Transverse colon (tissue), 4 donors: ENCODE data around the gene LIPK. TPM values are rescaled to one million over a fixed set of nuclear protein-coding genes. Genes with fewer than 3 reads are reported as not detected.
"Not testable (repeated sequence)": the region's sequence is repeated elsewhere in the genome, so short reads cannot be mapped to it uniquely, and the experiment has no call there.

ENCODE experiments used
- DNase-seq: peaks from one replicate; pipeline ENCODE4 v3.0.0-alpha.2; 2019
- H3K27ac ChIP-seq, 4 donors: fragments of 200-600 bp; sonication (generic); 2 replicates each; pipeline ENCODE4 v1.5.1; 2016 to 2018; ENCODE audit warnings: inconsistent platforms in 4 of 4
- H3K27me3 ChIP-seq: fragments of 200-600 bp; sonication (generic); 2 replicates; pipeline ENCODE4 v1.5.1; 2017; ENCODE audit warnings: inconsistent platforms
- H3K36me3 ChIP-seq, 4 donors: fragments of 200-600 bp; sonication (generic); 2 replicates each; pipeline ENCODE4 v1.5.1; 2017 to 2019; ENCODE audit warnings: inconsistent platforms in 4 of 4
- H3K4me1 ChIP-seq, 4 donors: fragments of 200-600 bp; sonication (generic); 2 replicates each; pipeline ENCODE4 v1.5.1; 2017 to 2020; ENCODE audit warnings: inconsistent platforms in 4 of 4
- H3K4me3 ChIP-seq, 4 donors: fragments of 200-600 bp; sonication (generic); 1 replicate in 1 of 4; 2 replicates in 3 of 4; pipeline versions ENCODE4 v1.5.1 to v1.6.1; 2017 to 2019; ENCODE audit warnings: inconsistent platforms in 4 of 4
- H3K9me3 ChIP-seq, 2 donors: fragments of 200-600 bp; sonication (generic); 2 replicates each; pipeline ENCODE4 v1.5.1; 2017 to 2019; ENCODE audit warnings: inconsistent platforms in 2 of 2
- CTCF ChIP-seq, 5 experiments: fragments of 200-600 bp in 3 of 5; fragments of 450-650 bp in 2 of 5; sonication (generic) in 3 of 5; IDR thresholded peaks; 1 replicate in 2 of 5; 2 replicates in 3 of 5; pipeline ENCODE4 v1.5.1; 2016 to 2017; ENCODE audit warnings: antibody characterized with exemption in 5 of 5, inconsistent platforms in 3 of 5, mild to moderate bottlenecking in 2 of 5, moderate library complexity in 1 of 5
- EP300 ChIP-seq: sonication (generic); formaldehyde crosslinking; IDR thresholded peaks from one replicate; pipeline ENCODE4 v1.6.1; 2017; ENCODE audit warnings: antibody characterized with exemption, low read depth
- POLR2A ChIP-seq: fragments of 450-650 bp; IDR thresholded peaks from one replicate; pipeline ENCODE4 v1.6.1; 2016; ENCODE audit warnings: antibody characterized with exemption, mild to moderate bottlenecking, moderate library complexity
- POLR2AphosphoS5 ChIP-seq, 3 donors: sonication (generic); formaldehyde crosslinking; IDR thresholded peaks; one replicate each; pipeline ENCODE4 v1.6.1; 2016; ENCODE audit warnings: antibody characterized with exemption in 3 of 3
- WGBS, 2 donors: methylation state at CpG; one replicate each; pipeline ENCODE4 v1.1.5; 2018; ENCODE audit warnings: low coverage in 1 of 2; 5-methylcytosine and 5-hydroxymethylcytosine counted together
- in situ Hi-C, 4 donors: fragments of 200-750 bp; cut with MboI; loops; one replicate each; pipeline versions ENCODE4 v1.15.0 to v1.15.1; 2017; ENCODE audit warnings: low sequenced_read_pairs in 3 of 4, low pct_ligation_motif_present in 1 of 4, low pct_unique_long_range_greater_than_20kb in 1 of 4
- intact Hi-C: fragments of 100-400 bp; cut with DNase I; formaldehyde crosslinking; loops from one replicate; pipeline ENCODE4 v1.15.1; 2023; ENCODE audit warnings: low total_unique reads
- total RNA-seq, 4 donors: library from RNA; depleted of rRNA; stranded (reverse); fragments of >200 nt; gene quantifications; one replicate each; pipeline ENCODE4 v1.1.0, GENCODE V29; 2016

Gene LIPK
- total RNA-seq, 4 donors from 2014 or later: not detected

GRCh38 chr10:88728107-88728763, 22.2 kb downstream of the LIPK start:
- in situ Hi-C loops: no loop called here
- H3K4me1 ChIP-seq: no peaks in the 10 kb centered on the region
- no peaks in the 10 kb centered on the region for H3K9me3 ChIP-seq
- no peaks in the 10 kb centered on the region for H3K27me3 ChIP-seq
- 60 to 79% methylated on average over 1 to 30 of the region's 30 CpGs for WGBS, 2 donors
- intact Hi-C loops: no loop called here
- H3K36me3 ChIP-seq: no peaks in the 10 kb centered on the region
- no peak overlapping the region for H3K4me3 ChIP-seq
- no peak for TF ChIP-seq POLR2A
- no peak for TF ChIP-seq EP300
- no peak for TF ChIP-seq POLR2AphosphoS5 (IDR thresholded peaks at IDR 0.05)
- TF ChIP-seq CTCF (IDR thresholded peaks at IDR 0.05): no peak
- H3K27ac ChIP-seq: no peak overlapping the region
- peak; percentile 11 for DNase-seq

GRCh38 chr10:88730864-88731263, 24.8 kb downstream of the LIPK start:
- Histone ChIP-seq H3K4me3 (no peak overlapping the region), H3K27ac (no peak overlapping the region), H3K36me3 (no peaks in the 10 kb centered on the region), H3K9me3 (no peaks in the 10 kb centered on the region), H3K27me3 (no peaks in the 10 kb centered on the region), H3K4me1 (no peaks in the 10 kb centered on the region)
- TF ChIP-seq EP300 (no peak), CTCF (IDR thresholded peaks at IDR 0.05) (no peak), POLR2AphosphoS5 (IDR thresholded peaks at IDR 0.05) (no peak), POLR2A (no peak)
- intact Hi-C loops: no loop called here
- DNase-seq: no peak
- in situ Hi-C loops: no loop called here
- WGBS, 2 donors: 30 to 48% methylated on average over 4 of the region's 4 CpGs

GRCh38 chr10:88731296-88731695, 25.2 kb downstream of the LIPK start:
- in situ Hi-C loops (no loop called here), intact Hi-C loops (no loop called here)
- WGBS, 2 donors: 39 to 45% methylated on average over 3 to 6 of the region's 6 CpGs
- TF ChIP-seq POLR2AphosphoS5 (IDR thresholded peaks at IDR 0.05): no peak
- no peak for TF ChIP-seq CTCF (IDR thresholded peaks at IDR 0.05)
- no peak for TF ChIP-seq POLR2A
- no peak for TF ChIP-seq EP300
- no peaks in the 10 kb centered on the region for H3K27me3 ChIP-seq
- DNase-seq: peak; percentile 46
- H3K4me3 ChIP-seq: no peak overlapping the region
- H3K9me3 ChIP-seq: no peaks in the 10 kb centered on the region
- H3K27ac ChIP-seq: no peak overlapping the region
- H3K36me3 ChIP-seq: no peaks in the 10 kb centered on the region
- no peaks in the 10 kb centered on the region for H3K4me1 ChIP-seq

GRCh38 chr10:88733215-88733614, 27.2 kb downstream of the LIPK start:
- H3K9me3 ChIP-seq: no peaks in the 10 kb centered on the region
- peaks cover 1% of the 10 kb centered on the region for H3K27me3 ChIP-seq
- 68 to 78% methylated on average over 2 of the region's 2 CpGs for whole genome bisulfite sequencing, 2 donors
- in situ Hi-C loops: no loop called here
- no peak overlapping the region for H3K27ac ChIP-seq
- intact Hi-C loops: no loop called here
- TF ChIP-seq POLR2AphosphoS5 (IDR thresholded peaks at IDR 0.05): no peak
- no peaks in the 10 kb centered on the region for H3K36me3 ChIP-seq
- no peaks in the 10 kb centered on the region for H3K4me1 ChIP-seq
- DNase-seq: no peak
- no peak overlapping the region for H3K4me3 ChIP-seq

- H3K36me3 ChIP-seq: no peaks in the 10 kb centered on the region
- TF ChIP-seq CTCF (IDR thresholded peaks at IDR 0.05) (no peak), POLR2A (no peak), EP300 (no peak), POLR2AphosphoS5 (IDR thresholded peaks at IDR 0.05) (no peak)
- 75 to 82% methylated on average over 1 of the region's 1 CpG for WGBS, 2 donors
Observed at GRCh38 chr10:88735661-88736060, 29.6 kb downstream of the LIPK start.

GRCh38 chr10:88741921-88742320, 35.9 kb downstream of the LIPK start:
- DNase-seq, H3K36me3 ChIP-seq, H3K27ac ChIP-seq, in situ Hi-C loops, intact Hi-C loops, H3K4me1 ChIP-seq, H3K27me3 ChIP-seq, H3K9me3 ChIP-seq, H3K4me3 ChIP-seq: not testable (repeated sequence)
- WGBS, 2 donors: 62 to 63% methylated on average over 3 to 5 of the region's 5 CpGs

More at GRCh38 chr10:88735661-88736060, 29.6 kb downstream of the LIPK start:
- no peak overlapping the region for H3K27ac ChIP-seq
- peaks cover 3% of the 10 kb centered on the region for H3K27me3 ChIP-seq
- no peaks in the 10 kb centered on the region for H3K4me1 ChIP-seq
- intact Hi-C loops (no loop called here), in situ Hi-C loops (no loop called here)
- no peak overlapping the region for H3K4me3 ChIP-seq
- H3K9me3 ChIP-seq: no peaks in the 10 kb centered on the region
- DNase-seq: no peak
